HG03439 (cell line): Measurements from ENCODE around the gene TP63.

ENCODE experiments used
- ATAC-seq: cut with Tn5 transposase; IDR thresholded peaks from one replicate; pipeline ENCODE4 v1.9.1; 2021; ENCODE audit warnings: mild to moderate bottlenecking, moderate library complexity; ENCODE audit not compliant: unreplicated experiment

The TP63 gene

GRCh38 chr3:189680723-189681122 lies 49.5 kb downstream of the TP63 start:
- ATAC-seq = no peak

GRCh38 chr3:189683546-189684255 lies 52.5 kb downstream of the TP63 start:
- no peak for ATAC-seq

GRCh38 chr3:189684317-189684716 lies 53.1 kb downstream of the TP63 start:
- no peak for ATAC-seq

GRCh38 chr3:189685291-189685690 lies 54.1 kb downstream of the TP63 start:
- ATAC-seq = no peak

GRCh38 chr3:189685860-189686259 lies 54.7 kb downstream of the TP63 start:
- no peak for ATAC-seq

GRCh38 chr3:189687475-189687874 lies 56.3 kb downstream of the TP63 start:
- no peak for ATAC-seq

GRCh38 chr3:189688262-189688661 lies 57.1 kb downstream of the TP63 start:
- ATAC-seq = no peak

- ATAC-seq = no peak
Observed at GRCh38 chr3:189689625-189690024, 58.4 kb downstream of the TP63 start.

- ATAC-seq = no peak
Observed at GRCh38 chr3:189690237-189690636, 59.0 kb downstream of the TP63 start.

GRCh38 chr3:189690672-189691071 lies 59.5 kb downstream of the TP63 start:
- ATAC-seq = no peak

GRCh38 chr3:189695400-189695799 lies 64.2 kb downstream of the TP63 start:
- no peak for ATAC-seq

GRCh38 chr3:189698811-189699210 lies 67.6 kb downstream of the TP63 start:
- ATAC-seq = no peak

- no peak for ATAC-seq
Observed at GRCh38 chr3:189699885-189700284, 68.7 kb downstream of the TP63 start.

- no peak for ATAC-seq
Observed at GRCh38 chr3:189702066-189702646, 71.0 kb downstream of the TP63 start.

GRCh38 chr3:189703865-189704264 lies 72.7 kb downstream of the TP63 start:
- no peak for ATAC-seq

- ATAC-seq = no peak
Observed at GRCh38 chr3:189708375-189708774, 77.2 kb downstream of the TP63 start.

- ATAC-seq = no peak
Observed at GRCh38 chr3:189710620-189711402, 79.6 kb downstream of the TP63 start.

- no peak for ATAC-seq
Observed at GRCh38 chr3:189712906-189713483, 81.8 kb downstream of the TP63 start.

- ATAC-seq = no peak
Observed at GRCh38 chr3:189714991-189715961, 84.1 kb downstream of the TP63 start.

GRCh38 chr3:189718215-189718614 lies 87.0 kb downstream of the TP63 start:
- ATAC-seq = no peak
